Thoracic aorta (tissue), 2 donors: ENCODE measurements around the gene ZNF189. TPM values are rescaled to one million over a fixed set of nuclear protein-coding genes. Genes with fewer than 3 reads are reported as not detected.

ENCODE experiments used
- ATAC-seq: fragments of 150-250 bp; one replicate; pipeline ENCODE4 v1.8.0; 2017; ENCODE audit warnings: low read depth; ENCODE audit not compliant: insufficient number of reproducible peaks, low FRiP score
- DNase-seq: peaks from one replicate; pipeline ENCODE4 v3.0.0-alpha.2; 2020; ENCODE audit warnings: low spot score
- H3K27ac ChIP-seq, 2 donors: fragments of 200-600 bp; sonication (generic); 1 replicate in 1 of 2; 2 replicates in 1 of 2; pipeline ENCODE4 v1.5.1; 2016; ENCODE audit warnings: mild to moderate bottlenecking in 2 of 2, moderate library complexity in 2 of 2
- H3K27me3 ChIP-seq: fragments of 200-600 bp; sonication (generic); replicated peaks from 2 replicates; pipeline ENCODE4 v1.6.0; 2016; ENCODE audit warnings: mild to moderate bottlenecking; ENCODE audit not compliant: insufficient read depth
- H3K36me3 ChIP-seq: fragments of 200-600 bp; sonication (generic); one replicate; pipeline ENCODE4 v1.5.1; 2016
- H3K4me1 ChIP-seq, 2 donors: fragments of 200-600 bp; sonication (generic); 1 replicate in 1 of 2; 2 replicates in 1 of 2; pipeline versions ENCODE4 v1.5.1 to v1.6.0; 2016; ENCODE audit warnings: low read depth in 2 of 2, mild to moderate bottlenecking in 1 of 2; ENCODE audit not compliant: control insufficient read depth in 1 of 2
- H3K4me3 ChIP-seq: fragments of 200-600 bp; sonication (generic); 2 replicates; pipeline ENCODE4 v1.5.1; 2016; ENCODE audit warnings: mild to moderate bottlenecking
- H3K9me3 ChIP-seq: fragments of 200-600 bp; sonication (generic); 2 replicates; pipeline ENCODE4 v1.5.1; 2016
- total RNA-seq, 2 donors: library from RNA; depleted of rRNA; stranded (reverse); fragments of >200 nt; gene quantifications; one replicate each; pipeline versions ENCODE4 v1.1.0 to v1.2.3, GENCODE V29; 2016
- TF ChIP-seq, protein P1 (sequence below): fragments of 200-600 bp; sonication (generic); IDR thresholded peaks from one replicate; pipeline ENCODE4 v1.5.1; 2019; ENCODE audit warnings: antibody characterized with exemption

ZNF189 gene
- total RNA-seq, 2 donors from 2014 or later, result 20.4 to 28.2 TPM

DNA sequence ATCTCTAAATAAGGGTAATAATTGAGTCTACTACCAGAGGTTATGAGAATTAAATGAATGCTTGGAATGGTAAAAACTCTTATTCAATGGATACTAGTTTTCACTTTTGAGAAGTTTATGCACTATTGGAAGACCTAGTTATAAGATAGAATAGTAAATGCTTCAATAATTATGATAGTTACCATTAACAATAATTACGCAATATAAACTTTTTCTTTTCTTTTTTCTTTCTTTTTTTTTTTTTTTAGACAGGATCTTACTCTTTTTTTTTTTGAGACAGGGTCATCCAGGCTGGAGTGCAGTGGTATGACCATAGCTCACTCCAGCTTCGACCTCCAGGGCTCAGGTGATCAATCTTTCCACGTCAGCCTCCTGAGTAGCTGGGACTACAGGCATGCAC lies 30.3 kb downstream of the ZNF189 start:
- DNase-seq, result no peak
- H3K4me3 ChIP-seq, result no peak overlapping the region

DNA sequence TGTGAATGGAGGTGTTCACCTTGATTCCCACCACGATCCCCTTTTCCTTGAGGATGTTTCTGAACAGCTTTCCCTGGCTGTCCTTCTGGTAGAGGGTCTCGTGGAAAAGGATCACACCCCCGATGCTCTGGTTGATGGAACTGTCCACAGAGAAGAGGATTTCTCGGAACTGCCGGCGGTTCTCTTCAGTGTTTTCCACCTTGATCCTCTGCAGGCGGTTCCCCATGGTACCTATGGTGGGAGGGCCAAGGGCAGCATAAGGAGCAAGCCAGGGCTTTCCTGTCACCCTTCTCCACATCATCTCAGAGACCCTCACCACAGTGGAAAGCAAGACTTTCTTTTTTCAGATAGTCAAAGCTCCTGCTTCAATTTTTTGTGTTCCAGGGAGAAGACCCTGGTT lies 31.1 kb downstream of the ZNF189 start:
- ATAC-seq, result no peak
- H3K27ac ChIP-seq, result no peak overlapping the region
- no peaks in the 10 kb centered on the region for H3K36me3 ChIP-seq
- no peaks in the 10 kb centered on the region for H3K27me3 ChIP-seq
- DNase-seq, result no peak
- no peaks in the 10 kb centered on the region for H3K9me3 ChIP-seq
- H3K4me1 ChIP-seq, result no peaks in the 10 kb centered on the region
- TF ChIP-seq, protein P1, sequence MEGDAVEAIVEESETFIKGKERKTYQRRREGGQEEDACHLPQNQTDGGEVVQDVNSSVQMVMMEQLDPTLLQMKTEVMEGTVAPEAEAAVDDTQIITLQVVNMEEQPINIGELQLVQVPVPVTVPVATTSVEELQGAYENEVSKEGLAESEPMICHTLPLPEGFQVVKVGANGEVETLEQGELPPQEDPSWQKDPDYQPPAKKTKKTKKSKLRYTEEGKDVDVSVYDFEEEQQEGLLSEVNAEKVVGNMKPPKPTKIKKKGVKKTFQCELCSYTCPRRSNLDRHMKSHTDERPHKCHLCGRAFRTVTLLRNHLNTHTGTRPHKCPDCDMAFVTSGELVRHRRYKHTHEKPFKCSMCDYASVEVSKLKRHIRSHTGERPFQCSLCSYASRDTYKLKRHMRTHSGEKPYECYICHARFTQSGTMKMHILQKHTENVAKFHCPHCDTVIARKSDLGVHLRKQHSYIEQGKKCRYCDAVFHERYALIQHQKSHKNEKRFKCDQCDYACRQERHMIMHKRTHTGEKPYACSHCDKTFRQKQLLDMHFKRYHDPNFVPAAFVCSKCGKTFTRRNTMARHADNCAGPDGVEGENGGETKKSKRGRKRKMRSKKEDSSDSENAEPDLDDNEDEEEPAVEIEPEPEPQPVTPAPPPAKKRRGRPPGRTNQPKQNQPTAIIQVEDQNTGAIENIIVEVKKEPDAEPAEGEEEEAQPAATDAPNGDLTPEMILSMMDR, result no peak
- H3K4me3 ChIP-seq, result no peak overlapping the region

More for the DNA sequence above, 30.3 kb downstream of the ZNF189 start:
- Histone ChIP-seq H3K4me1 (no peaks in the 10 kb centered on the region), H3K27ac (no peak overlapping the region), H3K9me3 (no peaks in the 10 kb centered on the region), H3K36me3 (no peaks in the 10 kb centered on the region), H3K27me3 (no peaks in the 10 kb centered on the region)
- TF ChIP-seq, protein P1, result no peak
- ATAC-seq, result no peak

GRCh38 chr9:101432171-101432570 lies 33.5 kb downstream of the ZNF189 start:
- TF ChIP-seq, protein P1, result no peak
- DNase-seq (no peak), ATAC-seq (no peak)
- Histone ChIP-seq H3K27ac (no peak overlapping the region), H3K27me3 (no peaks in the 10 kb centered on the region), H3K4me3 (no peak overlapping the region), H3K4me1 (no peaks in the 10 kb centered on the region), H3K9me3 (no peaks in the 10 kb centered on the region), H3K36me3 (no peaks in the 10 kb centered on the region)

GRCh38 chr9:101432740-101433139 lies 34.1 kb downstream of the ZNF189 start:
- TF ChIP-seq, protein P1, result no peak
- ATAC-seq, result no peak
- no peak overlapping the region for H3K27ac ChIP-seq

GRCh38 chr9:101433229-101433628 lies 34.6 kb downstream of the ZNF189 start:
- ATAC-seq, result no peak
- Histone ChIP-seq H3K9me3 (no peaks in the 10 kb centered on the region), H3K36me3 (no peaks in the 10 kb centered on the region), H3K4me1 (no peaks in the 10 kb centered on the region), H3K27me3 (no peaks in the 10 kb centered on the region), H3K4me3 (no peak overlapping the region), H3K27ac (no peak overlapping the region)
- TF ChIP-seq, protein P1, result no peak
- DNase-seq, result no peak

More at GRCh38 chr9:101432740-101433139, 34.1 kb downstream of the ZNF189 start:
- DNase-seq, result no peak
- Histone ChIP-seq H3K9me3 (no peaks in the 10 kb centered on the region), H3K36me3 (no peaks in the 10 kb centered on the region), H3K27me3 (no peaks in the 10 kb centered on the region), H3K4me1 (no peaks in the 10 kb centered on the region), H3K4me3 (no peak overlapping the region)
